Measurements from ENCODE around the gene OR9I1.

The OR9I1 gene

GRCh38 chr11:58125469-58125868 lies at the start of gene OR9I1:
Gene OR9I1, minus strand, starts transcription at chr11:58125530. Its CDS starts 6,086 bp downstream, at chr11:58119444.
- no peak for FAIRE-seq

- no peak for FAIRE-seq
Observed at GRCh38 chr11:58165504-58166106, 40.3 kb upstream of the OR9I1 start.

- FAIRE-seq: no peak
Observed at GRCh38 chr11:58164990-58165389, 39.7 kb upstream of the OR9I1 start.

- no peak for FAIRE-seq
Observed at GRCh38 chr11:58164389-58164788, 39.1 kb upstream of the OR9I1 start.

GRCh38 chr11:58152781-58153180 lies 27.5 kb upstream of the OR9I1 start:
- FAIRE-seq: no peak

- FAIRE-seq: no peak
Observed at GRCh38 chr11:58142761-58143160, 17.4 kb upstream of the OR9I1 start.

- FAIRE-seq: no peak
Observed at GRCh38 chr11:58135171-58135570, 9.8 kb upstream of the OR9I1 start.

- no peak for FAIRE-seq
Observed at GRCh38 chr11:58134151-58134550, 8.8 kb upstream of the OR9I1 start.

GRCh38 chr11:58133309-58134076 lies 8.2 kb upstream of the OR9I1 start:
- FAIRE-seq: no peak

- FAIRE-seq: no peak
Observed at GRCh38 chr11:58127350-58127749, 2.0 kb upstream of the OR9I1 start.

GRCh38 chr11:58121096-58121495 lies 4.2 kb downstream of the OR9I1 start:
- FAIRE-seq: no peak

GRCh38 chr11:58097437-58097836 lies 27.9 kb downstream of the OR9I1 start:
- FAIRE-seq: no peak

GRCh38 chr11:58086528-58086927 lies 38.8 kb downstream of the OR9I1 start:
- no peak for FAIRE-seq

- no peak for FAIRE-seq
Observed at GRCh38 chr11:58075781-58076180, 49.5 kb downstream of the OR9I1 start.

- no peak for FAIRE-seq
Observed at GRCh38 chr11:58070585-58070984, 54.7 kb downstream of the OR9I1 start.

GRCh38 chr11:58068655-58069054 lies 56.7 kb downstream of the OR9I1 start:
- no peak for FAIRE-seq

- no peak for FAIRE-seq
Observed at GRCh38 chr11:58067685-58068084, 57.6 kb downstream of the OR9I1 start.
